PFSK-1 (cell line): Measurements from ENCODE around the gene ST3GAL5. TPM values are rescaled to one million over a fixed set of nuclear protein-coding genes. Genes with fewer than 3 reads are reported as not detected.

ENCODE experiments used
- FOXP2 ChIP-seq: optimal IDR thresholded peaks from 2 replicates; pipeline ENCODE3; 2011; ENCODE audit warnings: borderline replicate concordance, control low read depth, inconsistent platforms; ENCODE audit not compliant: insufficient read depth; ENCODE audit errors: extremely low read length, extremely low read depth
- POLR2AphosphoS5 ChIP-seq: IDR thresholded peaks from 2 replicates; pipeline ENCODE4 v1.6.1; 2012; ENCODE audit warnings: low read depth, mild to moderate bottlenecking, control low read depth, low read length, moderate library complexity
- SIN3A ChIP-seq: IDR thresholded peaks from 2 replicates; pipeline ENCODE4 v1.6.1; 2012; ENCODE audit warnings: mild to moderate bottlenecking, low read length, moderate library complexity, borderline replicate concordance; ENCODE audit not compliant: insufficient read depth
- TAF1 ChIP-seq: IDR thresholded peaks from 2 replicates; pipeline ENCODE4 v1.6.1; 2012; ENCODE audit warnings: low read length, control low read depth, borderline replicate concordance; ENCODE audit not compliant: insufficient read depth
- polyA plus RNA-seq: library from polyadenylated mRNA; unstranded; fragments of >200 nt; gene quantifications from one replicate; pipeline ENCODE4 v1.2.1, GENCODE V29; 2012; ENCODE audit warnings: low read depth, missing spikeins; ENCODE audit not compliant: insufficient read length
- TF ChIP-seq, protein P1 (sequence below), 2 experiments: IDR thresholded peaks; 2 replicates each; pipeline versions ENCODE4 v1.6.1 to v1.8.0; 2011 to 2012; ENCODE audit warnings: low read depth in 2 of 2, low read length in 2 of 2, control low read depth in 1 of 2, inconsistent platforms in 1 of 2, mild to moderate bottlenecking in 1 of 2, moderate library complexity in 1 of 2; ENCODE audit not compliant: insufficient read depth in 1 of 2

ST3GAL5 gene
- 2.4 TPM for polyA plus RNA-seq

DNA sequence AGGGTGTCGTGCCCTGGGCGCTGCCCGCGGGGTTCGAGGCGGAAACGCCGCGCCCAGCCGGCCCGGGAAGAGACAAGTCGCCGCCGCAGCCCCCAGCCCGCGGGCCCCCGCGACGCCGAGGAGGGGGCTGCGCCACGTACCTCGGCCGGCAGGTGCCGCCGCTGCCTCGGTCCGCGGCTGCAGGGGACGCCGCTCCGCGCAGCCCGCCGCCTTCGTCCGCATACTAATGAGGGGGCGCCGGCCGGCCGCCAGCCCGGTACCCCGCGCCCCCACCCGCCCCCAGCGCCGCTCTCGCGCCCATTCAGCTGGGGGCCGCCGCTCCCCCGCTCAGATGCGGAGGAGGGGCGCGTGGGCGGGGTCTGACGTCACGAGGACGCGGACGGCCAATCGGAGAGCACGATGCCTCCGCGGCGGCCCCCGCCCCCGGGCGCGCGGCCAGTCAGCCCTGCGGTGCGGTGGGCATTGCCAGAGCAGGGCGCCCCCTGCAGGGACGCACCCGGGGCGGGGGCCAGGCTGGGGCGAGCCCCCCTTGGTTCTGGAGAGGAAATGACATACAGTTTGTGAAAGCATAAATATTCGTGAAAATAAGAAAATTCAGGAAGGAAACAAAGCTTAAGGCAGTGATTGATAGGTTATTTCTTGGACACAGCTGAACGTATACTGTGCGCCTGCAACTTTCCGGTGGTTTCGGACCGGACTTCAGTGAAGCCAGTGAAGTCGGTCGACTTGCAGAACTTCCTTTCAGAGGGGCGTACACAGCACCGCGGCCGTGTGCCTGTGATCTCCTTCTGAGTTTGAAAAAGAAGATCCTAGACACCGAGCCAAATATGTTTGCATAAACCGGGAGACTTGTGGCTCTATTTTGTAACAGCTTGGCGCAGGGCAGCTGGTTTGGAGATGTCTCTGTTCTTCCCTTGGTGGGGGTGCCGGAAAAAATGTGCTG lies at the start of gene ST3GAL5:
TSS of gene ST3GAL5 (minus strand) at position 307 of the 943 bp plus-strand sequence. CDS start at position 222, 85 bp downstream.
- TF ChIP-seq TAF1 (peak; percentile 52; the same call in 1 of the 2 replicates), SIN3A (peak; percentile 36; the same call in 1 of the 2 replicates), POLR2AphosphoS5 (no peak), FOXP2 (peak; percentile 89)
- TF ChIP-seq, protein P1, sequence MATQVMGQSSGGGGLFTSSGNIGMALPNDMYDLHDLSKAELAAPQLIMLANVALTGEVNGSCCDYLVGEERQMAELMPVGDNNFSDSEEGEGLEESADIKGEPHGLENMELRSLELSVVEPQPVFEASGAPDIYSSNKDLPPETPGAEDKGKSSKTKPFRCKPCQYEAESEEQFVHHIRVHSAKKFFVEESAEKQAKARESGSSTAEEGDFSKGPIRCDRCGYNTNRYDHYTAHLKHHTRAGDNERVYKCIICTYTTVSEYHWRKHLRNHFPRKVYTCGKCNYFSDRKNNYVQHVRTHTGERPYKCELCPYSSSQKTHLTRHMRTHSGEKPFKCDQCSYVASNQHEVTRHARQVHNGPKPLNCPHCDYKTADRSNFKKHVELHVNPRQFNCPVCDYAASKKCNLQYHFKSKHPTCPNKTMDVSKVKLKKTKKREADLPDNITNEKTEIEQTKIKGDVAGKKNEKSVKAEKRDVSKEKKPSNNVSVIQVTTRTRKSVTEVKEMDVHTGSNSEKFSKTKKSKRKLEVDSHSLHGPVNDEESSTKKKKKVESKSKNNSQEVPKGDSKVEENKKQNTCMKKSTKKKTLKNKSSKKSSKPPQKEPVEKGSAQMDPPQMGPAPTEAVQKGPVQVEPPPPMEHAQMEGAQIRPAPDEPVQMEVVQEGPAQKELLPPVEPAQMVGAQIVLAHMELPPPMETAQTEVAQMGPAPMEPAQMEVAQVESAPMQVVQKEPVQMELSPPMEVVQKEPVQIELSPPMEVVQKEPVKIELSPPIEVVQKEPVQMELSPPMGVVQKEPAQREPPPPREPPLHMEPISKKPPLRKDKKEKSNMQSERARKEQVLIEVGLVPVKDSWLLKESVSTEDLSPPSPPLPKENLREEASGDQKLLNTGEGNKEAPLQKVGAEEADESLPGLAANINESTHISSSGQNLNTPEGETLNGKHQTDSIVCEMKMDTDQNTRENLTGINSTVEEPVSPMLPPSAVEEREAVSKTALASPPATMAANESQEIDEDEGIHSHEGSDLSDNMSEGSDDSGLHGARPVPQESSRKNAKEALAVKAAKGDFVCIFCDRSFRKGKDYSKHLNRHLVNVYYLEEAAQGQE (IDR thresholded peaks at IDR 0.05; ENCODE audit: insufficient read depth in 1 of 2, low read depth in 2 of 2, low read length in 2 of 2), result no peak

DNA sequence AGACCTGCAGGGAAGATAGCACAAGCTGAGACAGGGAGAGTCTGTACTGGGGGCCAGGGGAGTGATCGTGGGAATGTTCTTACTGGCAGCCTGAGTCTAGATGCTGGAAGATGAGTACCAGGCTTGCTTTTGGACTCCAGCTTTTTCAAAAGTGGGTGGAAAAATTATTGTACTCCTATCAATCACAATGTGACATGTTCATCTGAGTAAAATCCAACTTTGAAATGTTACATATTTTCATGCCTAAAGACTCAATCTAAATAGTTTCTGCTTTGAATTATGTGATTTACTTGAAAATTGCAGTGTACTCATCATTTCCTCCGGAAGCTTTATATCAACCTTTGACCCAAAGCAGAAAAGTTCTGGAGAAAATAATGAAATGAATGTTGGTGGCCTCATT lies 49.7 kb upstream of the ST3GAL5 start:
- TF ChIP-seq, protein P1 (IDR thresholded peaks at IDR 0.05; ENCODE audit: insufficient read depth in 1 of 2, low read depth in 2 of 2, low read length in 2 of 2), result no peak
- TF ChIP-seq TAF1 (no peak), POLR2AphosphoS5 (no peak), SIN3A (no peak), FOXP2 (no peak)

DNA sequence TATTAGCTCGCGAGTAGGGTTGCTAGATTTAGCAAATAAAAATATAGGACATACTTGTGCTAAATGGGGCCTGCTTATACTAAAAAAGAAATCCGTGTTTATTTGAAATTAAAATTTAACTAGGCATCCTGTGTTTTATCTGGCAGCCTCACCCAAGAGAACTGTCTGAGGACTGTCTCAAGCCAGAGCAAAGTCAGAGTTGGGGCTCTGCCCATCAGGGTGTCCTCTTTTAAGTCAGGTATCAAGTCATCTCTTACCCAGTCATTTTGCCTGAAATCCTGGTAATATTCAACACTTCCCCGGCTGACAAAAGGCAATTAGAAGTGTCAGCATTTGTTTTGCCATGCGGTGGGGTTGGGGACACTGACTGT lies 48.3 kb upstream of the ST3GAL5 start:
- TF ChIP-seq POLR2AphosphoS5 (no peak), TAF1 (no peak), SIN3A (no peak), FOXP2 (no peak)
- TF ChIP-seq, protein P1 (IDR thresholded peaks at IDR 0.05; ENCODE audit: insufficient read depth in 1 of 2, low read depth in 2 of 2, low read length in 2 of 2), result no peak

DNA sequence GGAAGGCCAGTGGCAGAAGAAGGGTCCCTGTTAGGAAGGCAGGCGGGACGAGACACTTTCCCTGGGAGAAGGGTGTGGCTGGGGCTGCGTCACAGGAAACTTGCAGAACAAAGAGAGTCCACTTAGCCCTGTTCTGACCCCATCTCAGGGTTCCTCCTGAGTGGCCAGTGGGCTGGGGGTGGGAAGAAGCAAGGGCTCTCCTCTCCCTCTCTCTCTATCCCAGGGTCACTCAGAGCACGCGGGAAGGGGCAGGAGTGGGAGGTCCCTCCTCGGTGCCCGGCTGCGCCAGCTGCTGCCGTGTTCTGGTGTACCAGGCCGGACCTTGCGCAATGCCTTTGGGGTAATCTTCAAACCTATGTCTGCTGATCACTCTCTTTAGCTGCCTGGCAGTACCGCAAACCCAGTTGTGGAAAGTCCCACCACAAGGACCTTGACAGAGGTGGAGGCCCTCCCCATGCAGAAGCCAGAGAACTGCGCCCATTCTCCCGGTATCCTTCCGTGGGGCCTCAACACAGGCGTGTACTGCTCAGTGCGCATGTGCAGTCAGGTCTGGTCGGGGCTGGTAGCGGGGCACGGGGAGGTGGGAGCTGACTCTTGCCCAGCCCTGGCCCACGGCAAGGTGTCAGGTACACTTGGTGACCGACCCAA lies 47.8 kb upstream of the ST3GAL5 start:
- TF ChIP-seq FOXP2 (no peak), POLR2AphosphoS5 (no peak), TAF1 (no peak), SIN3A (no peak)
- TF ChIP-seq, protein P1 (IDR thresholded peaks at IDR 0.05; ENCODE audit: insufficient read depth in 1 of 2, low read depth in 2 of 2, low read length in 2 of 2), result no peak

DNA sequence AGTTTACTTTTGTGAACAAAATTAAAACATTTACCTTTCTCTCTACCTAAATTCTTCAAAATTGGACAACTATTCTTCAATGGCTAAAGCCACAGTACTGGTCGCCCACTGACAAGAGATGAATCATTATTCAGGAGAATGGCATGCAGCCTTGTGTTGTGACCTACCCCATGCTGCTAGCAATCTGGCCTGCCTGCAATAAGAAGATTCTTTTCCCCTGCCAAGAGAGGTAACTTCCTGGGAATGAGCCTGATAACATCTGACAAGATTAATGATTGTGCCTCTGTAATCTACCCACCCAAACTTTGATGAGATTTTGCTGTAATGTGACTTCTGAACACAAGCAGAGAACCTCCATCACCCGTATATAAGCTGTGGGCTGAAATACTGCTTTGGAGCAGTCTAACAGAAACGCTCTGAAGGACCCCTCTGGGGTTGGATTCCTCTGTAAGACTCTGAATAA lies 47.0 kb upstream of the ST3GAL5 start:
- TF ChIP-seq FOXP2 (no peak), SIN3A (no peak), TAF1 (no peak), POLR2AphosphoS5 (no peak)
- TF ChIP-seq, protein P1 (IDR thresholded peaks at IDR 0.05; ENCODE audit: insufficient read depth in 1 of 2, low read depth in 2 of 2, low read length in 2 of 2), result no peak
